NCI-H1105 (cell line): ENCODE data around the gene STBD1.
"Not testable (repeated sequence)": the region's sequence is repeated elsewhere in the genome, so short reads cannot be mapped to it uniquely, and the experiment has no call there.

Source experiments
- DNase-seq: peaks from one replicate; lab custom pipeline; 2025; lab: John Stamatoyannopoulos, UW

Gene STBD1

GRCh38 chr4:76305971-76306881 lies at the start of gene STBD1:
STBD1 (plus strand) TSS chr4:76306733; CDS start chr4:76306770, 37 bp downstream.
- DNase-seq, result peak; percentile 9

- DNase-seq, result no peak
Measured at GRCh38 chr4:76256968-76257367, 49.6 kb upstream of the STBD1 start.

GRCh38 chr4:76257824-76258223 lies 48.7 kb upstream of the STBD1 start:
- no peak for DNase-seq

GRCh38 chr4:76260571-76260970 lies 46.0 kb upstream of the STBD1 start:
- no peak for DNase-seq

- no peak for DNase-seq
Measured at GRCh38 chr4:76265631-76266218, 40.8 kb upstream of the STBD1 start.

GRCh38 chr4:76266627-76267026 lies 39.9 kb upstream of the STBD1 start:
- no peak for DNase-seq

- no peak for DNase-seq
Measured at GRCh38 chr4:76267811-76268210, 38.7 kb upstream of the STBD1 start.

GRCh38 chr4:76270244-76271175 lies 36.0 kb upstream of the STBD1 start:
- DNase-seq, result no peak

- DNase-seq, result no peak
Measured at GRCh38 chr4:76271248-76271647, 35.3 kb upstream of the STBD1 start.

GRCh38 chr4:76272073-76272472 lies 34.5 kb upstream of the STBD1 start:
- DNase-seq, result no peak

- no peak for DNase-seq
Measured at GRCh38 chr4:76272582-76272981, 34.0 kb upstream of the STBD1 start.

- no peak for DNase-seq
Measured at GRCh38 chr4:76272999-76273398, 33.5 kb upstream of the STBD1 start.

- DNase-seq, result no peak
Measured at GRCh38 chr4:76275486-76276124, 30.9 kb upstream of the STBD1 start.

- DNase-seq, result no peak
Measured at GRCh38 chr4:76276813-76277212, 29.7 kb upstream of the STBD1 start.

- no peak for DNase-seq
Measured at GRCh38 chr4:76277667-76278066, 28.9 kb upstream of the STBD1 start.

- DNase-seq, result no peak
Measured at GRCh38 chr4:76278583-76278982, 27.9 kb upstream of the STBD1 start.

GRCh38 chr4:76279462-76279861 lies 27.1 kb upstream of the STBD1 start:
- no peak for DNase-seq

- no peak for DNase-seq
Measured at GRCh38 chr4:76280488-76281441, 25.8 kb upstream of the STBD1 start.

GRCh38 chr4:76281594-76281993 lies 24.9 kb upstream of the STBD1 start:
- DNase-seq, result not testable (repeated sequence)

GRCh38 chr4:76282941-76283689 lies 23.4 kb upstream of the STBD1 start:
- no peak for DNase-seq
